Forelimb muscle (tissue), 1 donor: ENCODE data around the gene SDC4. TPM values are rescaled to one million over a fixed set of nuclear protein-coding genes. Genes with fewer than 3 reads are reported as not detected.

Source experiments
- DNase-seq: peaks from one replicate; pipeline ENCODE4 v3.0.0-alpha.2; 2013; ENCODE audit warnings: low read depth
- polyA plus RNA-seq: library from polyadenylated mRNA; unstranded; fragments of 120-200 nt; gene quantifications from one replicate; pipeline ENCODE4 v1.2.1, GENCODE V29; 2013; ENCODE audit not compliant: insufficient read length

Gene SDC4
- polyA plus RNA-seq, 1 donor = 8.5 TPM

GRCh38 chr20:45318948-45319347, 29.3 kb downstream of the SDC4 start:
- DNase-seq = no peak

GRCh38 chr20:45318386-45318939, 29.8 kb downstream of the SDC4 start:
- no peak for DNase-seq

GRCh38 chr20:45317826-45318225, 30.4 kb downstream of the SDC4 start:
- DNase-seq = no peak

GRCh38 chr20:45316150-45317080, 31.8 kb downstream of the SDC4 start:
- no peak for DNase-seq

GRCh38 chr20:45315672-45316071, 32.6 kb downstream of the SDC4 start:
- DNase-seq = no peak

GRCh38 chr20:45313943-45314342, 34.3 kb downstream of the SDC4 start:
- DNase-seq = no peak

GRCh38 chr20:45313065-45313695, 35.0 kb downstream of the SDC4 start:
- no peak for DNase-seq

GRCh38 chr20:45312241-45312640, 36.0 kb downstream of the SDC4 start:
- no peak for DNase-seq

- no peak for DNase-seq
These were observed 36.5 kb downstream of the SDC4 start for GRCh38 chr20:45311589-45312211.

- no peak for DNase-seq
These were observed 39.1 kb downstream of the SDC4 start for GRCh38 chr20:45309075-45309474.

GRCh38 chr20:45308117-45308778, 40.0 kb downstream of the SDC4 start, which contains the start of gene MATN4:
Gene MATN4 (minus strand): TSS chr20:45308299. CDS start chr20:45305582, 2,717 bp downstream.
- DNase-seq = no peak

GRCh38 chr20:45307076-45307640, 41.1 kb downstream of the SDC4 start:
- DNase-seq = no peak

GRCh38 chr20:45306431-45306982, 41.7 kb downstream of the SDC4 start, which contains the start of gene RBPJL:
Gene RBPJL (plus strand): TSS chr20:45306840. CDS start chr20:45306923, 83 bp downstream.
- no peak for DNase-seq

- no peak for DNase-seq
These were observed 43.0 kb downstream of the SDC4 start for GRCh38 chr20:45305262-45305661.

GRCh38 chr20:45304464-45304999, 43.7 kb downstream of the SDC4 start:
- DNase-seq = no peak

GRCh38 chr20:45303586-45304463, 44.4 kb downstream of the SDC4 start:
- DNase-seq = no peak

- DNase-seq = no peak
These were observed 46.4 kb downstream of the SDC4 start for GRCh38 chr20:45301824-45302271.

- no peak for DNase-seq
These were observed 47.3 kb downstream of the SDC4 start for GRCh38 chr20:45300961-45301360.

GRCh38 chr20:45299786-45300185, 48.4 kb downstream of the SDC4 start:
- DNase-seq = no peak
